Measurements from ENCODE around the gene CA5A.

The CA5A gene

GRCh38 chr16:87961623-87962022 lies 25.3 kb upstream of the CA5A start:
- no peak for DNase-seq

GRCh38 chr16:87960852-87961251 lies 24.5 kb upstream of the CA5A start:
- DNase-seq, result no peak

GRCh38 chr16:87960296-87960695 lies 24.0 kb upstream of the CA5A start:
- peak; percentile 39 for DNase-seq

GRCh38 chr16:87959391-87959990 lies 23.2 kb upstream of the CA5A start:
- peak; percentile 70 for DNase-seq

- no peak for DNase-seq
Measured at GRCh38 chr16:87958632-87959031, 22.3 kb upstream of the CA5A start.

- no peak for DNase-seq
Measured at GRCh38 chr16:87957296-87958094, 21.2 kb upstream of the CA5A start.

- peak; percentile 87 for DNase-seq
Measured at GRCh38 chr16:87956365-87957231, 20.3 kb upstream of the CA5A start.

GRCh38 chr16:87956098-87956364 lies 19.7 kb upstream of the CA5A start:
- DNase-seq, result no peak

- DNase-seq, result no peak
Measured at GRCh38 chr16:87955302-87956097, 19.2 kb upstream of the CA5A start.

GRCh38 chr16:87954826-87955225 lies 18.5 kb upstream of the CA5A start:
- DNase-seq, result no peak

- peak; percentile 41 for DNase-seq
Measured at GRCh38 chr16:87954361-87954760, 18.0 kb upstream of the CA5A start.

GRCh38 chr16:87953308-87954215 lies 17.2 kb upstream of the CA5A start:
- DNase-seq, result no peak

GRCh38 chr16:87952751-87953150 lies 16.4 kb upstream of the CA5A start:
- DNase-seq, result no peak

- DNase-seq, result peak; percentile 34
Measured at GRCh38 chr16:87951552-87952538, 15.5 kb upstream of the CA5A start.

- peak; percentile 99 for DNase-seq
Measured at GRCh38 chr16:87950765-87951551, 14.6 kb upstream of the CA5A start, which contains the start of gene BANP. TSS of gene BANP (plus strand) at chr16:87951434. CDS start at chr16:87975116, 23,682 bp downstream.

- DNase-seq, result no peak
Measured at GRCh38 chr16:87949071-87949744, 12.9 kb upstream of the CA5A start.

GRCh38 chr16:87948735-87949070 lies 12.4 kb upstream of the CA5A start:
- no peak for DNase-seq

- DNase-seq, result peak; percentile 45
Measured at GRCh38 chr16:87948119-87948545, 11.8 kb upstream of the CA5A start.
